Measurements from ENCODE around the gene VPS37C. TPM values are rescaled to one million over a fixed set of nuclear protein-coding genes. Genes with fewer than 3 reads are reported as not detected.

Gene VPS37C
- total RNA-seq, 1 donor from 2014 or later: 27.8 TPM

DNA sequence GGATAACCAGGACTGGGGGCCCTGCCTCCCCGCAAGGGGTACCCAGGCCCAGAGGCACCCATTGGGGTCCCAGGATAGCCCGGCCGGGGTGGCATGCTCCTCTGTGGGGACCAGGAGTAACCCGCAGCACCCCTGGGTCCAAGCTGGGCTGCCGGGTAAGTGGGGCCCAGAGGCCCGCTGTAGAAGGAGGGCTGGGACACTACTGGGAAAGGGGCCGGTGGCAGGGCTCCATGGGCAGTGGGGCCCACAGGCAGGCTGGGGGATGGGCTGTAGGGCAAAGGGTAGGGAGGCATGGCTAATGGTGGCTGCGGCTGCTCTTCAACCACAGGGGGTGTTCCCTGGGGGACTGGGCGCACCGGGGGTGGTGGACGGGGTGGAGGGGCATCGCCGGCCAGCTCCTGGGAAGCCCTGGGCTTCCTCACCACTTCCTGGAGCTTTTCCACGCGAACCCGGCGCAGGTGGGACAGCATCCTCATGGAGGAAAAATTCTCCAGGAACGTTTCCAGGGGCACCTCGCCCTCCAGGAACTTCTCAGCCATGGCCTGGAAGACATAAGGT, 29.1 kb downstream of the VPS37C start:
- no peak overlapping the region for H3K27ac Mint-ChIP-seq
- H3K36me3 Mint-ChIP-seq: peaks cover 10% of the 10 kb centered on the region
- H3K4me1 Mint-ChIP-seq (ENCODE audit: unreplicated experiment): peaks cover 11% of the 10 kb centered on the region
- no peaks in the 10 kb centered on the region for H3K9me3 Mint-ChIP-seq
- H3K27me3 Mint-ChIP-seq: no peaks in the 10 kb centered on the region
- no peak for DNase-seq (ENCODE audit: extremely low spot score, unreplicated experiment)
- H3K4me3 Mint-ChIP-seq: no peak overlapping the region
- TF ChIP-seq, protein P1, sequence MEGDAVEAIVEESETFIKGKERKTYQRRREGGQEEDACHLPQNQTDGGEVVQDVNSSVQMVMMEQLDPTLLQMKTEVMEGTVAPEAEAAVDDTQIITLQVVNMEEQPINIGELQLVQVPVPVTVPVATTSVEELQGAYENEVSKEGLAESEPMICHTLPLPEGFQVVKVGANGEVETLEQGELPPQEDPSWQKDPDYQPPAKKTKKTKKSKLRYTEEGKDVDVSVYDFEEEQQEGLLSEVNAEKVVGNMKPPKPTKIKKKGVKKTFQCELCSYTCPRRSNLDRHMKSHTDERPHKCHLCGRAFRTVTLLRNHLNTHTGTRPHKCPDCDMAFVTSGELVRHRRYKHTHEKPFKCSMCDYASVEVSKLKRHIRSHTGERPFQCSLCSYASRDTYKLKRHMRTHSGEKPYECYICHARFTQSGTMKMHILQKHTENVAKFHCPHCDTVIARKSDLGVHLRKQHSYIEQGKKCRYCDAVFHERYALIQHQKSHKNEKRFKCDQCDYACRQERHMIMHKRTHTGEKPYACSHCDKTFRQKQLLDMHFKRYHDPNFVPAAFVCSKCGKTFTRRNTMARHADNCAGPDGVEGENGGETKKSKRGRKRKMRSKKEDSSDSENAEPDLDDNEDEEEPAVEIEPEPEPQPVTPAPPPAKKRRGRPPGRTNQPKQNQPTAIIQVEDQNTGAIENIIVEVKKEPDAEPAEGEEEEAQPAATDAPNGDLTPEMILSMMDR (conservative IDR thresholded peaks at IDR 0.05): no peak

DNA sequence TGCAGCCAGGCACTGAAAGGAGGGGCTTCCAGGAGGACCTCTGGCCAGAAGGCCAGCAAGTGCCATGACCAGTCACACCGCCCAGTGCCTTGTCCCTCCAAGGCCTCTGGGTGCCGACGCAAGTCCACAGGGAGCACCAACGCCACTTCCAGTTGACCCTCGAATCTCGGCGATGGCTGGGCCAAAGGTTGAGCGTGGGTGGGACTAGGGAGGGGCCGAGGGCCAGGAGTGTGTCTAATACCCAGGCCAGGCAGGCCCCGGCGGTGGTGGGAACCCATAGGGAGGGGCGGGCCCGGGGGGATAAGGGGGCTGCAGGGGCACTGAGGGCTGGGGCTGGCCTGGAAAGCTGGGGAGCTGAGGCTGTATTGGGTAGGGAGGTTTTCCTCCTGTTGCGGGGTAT, 29.6 kb downstream of the VPS37C start:
- Mint-ChIP-seq H3K27ac (no peak overlapping the region), H3K9me3 (no peaks in the 10 kb centered on the region), H3K36me3 (peaks cover 7% of the 10 kb centered on the region), H3K4me3 (no peak overlapping the region), H3K4me1 (ENCODE audit: unreplicated experiment) (peaks cover 15% of the 10 kb centered on the region), H3K27me3 (no peaks in the 10 kb centered on the region)
- DNase-seq (ENCODE audit: extremely low spot score, unreplicated experiment): no peak
- TF ChIP-seq, protein P1 (conservative IDR thresholded peaks at IDR 0.05): no peak

DNA sequence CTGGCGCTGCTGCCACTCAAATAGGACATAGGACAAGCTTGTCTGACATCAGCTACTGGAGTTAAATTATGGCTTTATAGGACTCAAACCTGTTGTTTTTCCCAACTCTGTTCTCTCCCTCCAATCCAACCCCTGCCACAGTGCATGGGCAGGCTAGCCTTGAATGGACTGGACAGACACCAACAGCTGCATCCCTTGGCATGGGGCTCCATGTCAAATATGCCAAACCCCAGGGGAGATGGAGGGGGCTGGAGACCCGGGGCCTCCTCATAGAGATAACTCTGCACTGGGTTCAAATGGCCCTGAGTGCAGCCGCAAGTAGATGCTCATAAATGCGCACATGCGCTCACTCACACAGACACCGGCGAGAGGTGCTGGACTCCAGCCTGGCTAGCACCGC, 30.0 kb downstream of the VPS37C start:
- Mint-ChIP-seq H3K9me3 (no peaks in the 10 kb centered on the region), H3K4me1 (ENCODE audit: unreplicated experiment) (peaks cover 19% of the 10 kb centered on the region), H3K36me3 (peaks cover 3% of the 10 kb centered on the region), H3K4me3 (no peak overlapping the region), H3K27ac (no peak overlapping the region), H3K27me3 (no peaks in the 10 kb centered on the region)
- DNase-seq (ENCODE audit: extremely low spot score, unreplicated experiment): no peak
- TF ChIP-seq, protein P1 (conservative IDR thresholded peaks at IDR 0.05): no peak

DNA sequence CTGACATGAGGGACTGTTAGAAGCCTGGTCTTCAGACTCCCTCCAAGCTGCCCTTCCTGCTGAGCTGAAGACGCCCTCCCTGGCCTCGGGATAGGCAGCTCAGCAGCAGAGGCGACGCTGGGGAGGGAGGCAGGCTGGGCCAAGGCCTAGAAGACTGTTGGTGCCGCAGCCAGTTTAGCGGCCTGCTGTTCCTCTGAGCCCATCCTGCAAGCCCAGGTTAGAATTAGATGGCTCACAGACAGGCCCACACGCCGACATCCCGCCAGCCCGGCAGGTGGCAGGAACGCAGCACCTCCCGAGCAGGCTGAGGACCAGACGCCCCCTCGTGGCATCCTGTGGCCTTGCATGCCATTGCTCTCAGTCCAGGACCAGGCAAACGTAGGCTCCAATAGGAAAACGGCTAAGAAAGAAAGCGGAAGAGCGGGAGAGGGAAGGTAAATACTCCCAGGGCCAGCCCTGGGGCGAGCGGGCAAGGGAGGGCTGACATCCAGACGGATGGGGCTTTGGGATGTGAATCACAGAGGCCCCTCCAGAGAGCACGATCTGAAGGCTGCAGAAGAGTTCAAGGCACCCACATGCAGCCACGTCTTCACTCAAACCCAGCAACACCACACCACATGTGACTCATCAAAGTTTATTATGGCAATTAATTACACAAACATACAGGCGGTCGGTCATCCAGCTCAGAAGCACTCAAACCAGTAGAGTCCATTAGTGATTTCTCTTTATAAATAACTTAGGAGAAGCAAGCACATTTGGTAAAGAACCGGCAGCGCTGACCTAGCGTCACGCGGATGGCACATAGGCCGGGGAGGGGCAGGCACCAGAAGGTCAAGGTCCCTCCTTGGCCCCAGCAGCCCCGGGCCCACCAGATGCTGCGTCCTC, 31.3 kb downstream of the VPS37C start:
- Mint-ChIP-seq H3K36me3 (no peaks in the 10 kb centered on the region), H3K4me3 (peak overlapping the region; percentile 26), H3K4me1 (ENCODE audit: unreplicated experiment) (peaks cover 28% of the 10 kb centered on the region), H3K9me3 (no peaks in the 10 kb centered on the region), H3K27ac (peak overlapping the region; percentile 54), H3K27me3 (no peaks in the 10 kb centered on the region)
- TF ChIP-seq, protein P1 (conservative IDR thresholded peaks at IDR 0.05): peak; percentile 100
- peak; percentile 91 for DNase-seq (ENCODE audit: extremely low spot score, unreplicated experiment)

DNA sequence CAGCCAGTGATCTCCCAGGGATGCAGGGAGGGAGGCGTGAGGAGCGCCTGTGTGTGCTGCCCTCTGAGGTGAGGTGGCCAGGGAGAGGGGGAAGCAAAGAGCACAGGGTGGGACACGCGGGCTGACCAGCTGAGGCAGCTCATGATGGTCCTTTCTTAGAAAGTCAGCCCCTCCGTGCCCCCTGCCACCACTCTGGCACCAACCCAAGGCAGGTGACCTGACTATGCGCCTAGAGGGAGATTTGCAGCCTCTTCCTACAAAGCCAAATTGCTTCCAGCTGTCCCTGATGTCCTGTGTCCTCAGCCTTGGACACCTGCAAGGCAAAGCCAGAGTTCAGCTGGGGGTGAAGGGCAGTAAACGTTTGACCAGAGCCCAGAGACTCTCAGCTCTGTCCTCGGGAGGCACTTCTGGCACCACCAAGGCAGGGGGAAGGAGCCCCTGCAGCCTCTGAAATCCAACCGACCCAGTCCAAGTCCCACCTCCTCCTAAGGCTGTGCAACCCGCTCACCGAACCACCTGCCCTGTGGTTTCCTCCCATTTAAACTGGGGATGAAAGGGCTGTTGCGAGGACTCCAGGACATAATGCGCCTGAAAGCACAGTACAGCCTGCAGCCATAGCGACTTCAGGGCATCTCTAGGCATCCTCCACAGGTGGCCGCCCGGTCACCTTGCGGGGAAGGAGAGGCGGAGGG, 32.1 kb downstream of the VPS37C start:
- H3K36me3 Mint-ChIP-seq: no peaks in the 10 kb centered on the region
- H3K9me3 Mint-ChIP-seq: no peaks in the 10 kb centered on the region
- no peak for DNase-seq (ENCODE audit: extremely low spot score, unreplicated experiment)
- no peak overlapping the region for H3K27ac Mint-ChIP-seq
- peaks cover 36% of the 10 kb centered on the region for H3K4me1 Mint-ChIP-seq (ENCODE audit: unreplicated experiment)
- H3K27me3 Mint-ChIP-seq: no peaks in the 10 kb centered on the region
- H3K4me3 Mint-ChIP-seq: no peak overlapping the region
- TF ChIP-seq, protein P1 (conservative IDR thresholded peaks at IDR 0.05): no peak

All from type B pancreatic cell (in vitro differentiated cells).